ENCODE data around the gene ACVR1.
A peak's percentile ranks its signal among the peaks of the same experiment; 100 is the strongest.

The ACVR1 gene

GRCh38 chr2:157760949-157761348 is 115.2 kb downstream of the ACVR1 start:
- Histone ChIP-seq H3K4ac (ENCODE audit: low read depth, low read length) (no peak overlapping the region), H3K79me1 (ENCODE audit: low read length) (no peaks in the 10 kb centered on the region), H3K23ac (ENCODE audit: low read length) (no peak overlapping the region), H3K18ac (ENCODE audit: low read length) (no peak overlapping the region), H3K79me2 (ENCODE audit: control insufficient read depth, insufficient read depth, low read length, poor library complexity) (no peaks in the 10 kb centered on the region), H2BK5ac (ENCODE audit: low read depth, low read length, poor library complexity) (no peak overlapping the region), H3K36me3 (ENCODE audit: control insufficient read depth in 1 of 2, insufficient read depth in 2 of 2, low read length in 2 of 2) (peaks cover 4 to 11% of the 10 kb centered on the region in 2 experiments), H2BK120ac (ENCODE audit: insufficient read depth, low read length, poor library complexity) (no peak overlapping the region), H3K9me3 (ENCODE audit: insufficient read depth, low read depth, low read length) (no peaks in the 10 kb centered on the region), H3K27me3 (ENCODE audit: insufficient read depth, low read length) (no peaks in the 10 kb centered on the region), H3K9ac (ENCODE audit: low read length) (peak overlapping the region; percentile 38), H3K4me1 (ENCODE audit: control insufficient read depth in 1 of 2, insufficient read depth in 2 of 2, low read length in 2 of 2) (peaks cover 0 to 4% of the 10 kb centered on the region in 2 experiments), H3K4me3 (ENCODE audit: low read depth, low read length) (no peak overlapping the region), H4K91ac (ENCODE audit: low read depth, low read length) (no peak overlapping the region), H2AFZ (ENCODE audit: insufficient read depth, low read length, poor library complexity) (no peak overlapping the region), H3K4me2 (ENCODE audit: low read length) (no peak overlapping the region), H3K27ac (ENCODE audit: low read depth, low read length) (peak overlapping the region; percentile 37), H2BK12ac (ENCODE audit: low read length) (no peak overlapping the region), H3K14ac (ENCODE audit: low read length) (no peak overlapping the region), H2AK5ac (ENCODE audit: low read length) (no peak overlapping the region), H4K8ac (ENCODE audit: low read depth, low read length) (no peak overlapping the region), H4K12ac (ENCODE audit: low read depth, low read length) (no peak overlapping the region)
- WGBS (ENCODE audit: extremely low coverage, insufficient coverage, insufficient read length) = no CpG with 5 or more reads among the region's 5 CpGs
- no peak for DNase-seq

GRCh38 chr2:157759855-157760254 is 116.3 kb downstream of the ACVR1 start:
- H3K27me3 ChIP-seq (ENCODE audit: insufficient read depth, low read length) = no peaks in the 10 kb centered on the region
- no peak overlapping the region for H3K27ac ChIP-seq (ENCODE audit: low read depth, low read length)
- H3K14ac ChIP-seq (ENCODE audit: low read length) = no peak overlapping the region
- no peak overlapping the region for H3K18ac ChIP-seq (ENCODE audit: low read length)
- DNase-seq = no peak
- peaks cover 4 to 9% of the 10 kb centered on the region in 2 experiments for H3K36me3 ChIP-seq (ENCODE audit: control insufficient read depth in 1 of 2, insufficient read depth in 2 of 2, low read length in 2 of 2)
- H3K4ac ChIP-seq (ENCODE audit: low read depth, low read length) = no peak overlapping the region
- no peaks in the 10 kb centered on the region for H3K79me1 ChIP-seq (ENCODE audit: low read length)
- H3K4me3 ChIP-seq (ENCODE audit: low read depth, low read length) = no peak overlapping the region
- no peak overlapping the region for H2BK12ac ChIP-seq (ENCODE audit: low read length)
- no peak overlapping the region for H2AFZ ChIP-seq (ENCODE audit: insufficient read depth, low read length, poor library complexity)
- no peak overlapping the region for H2BK5ac ChIP-seq (ENCODE audit: low read depth, low read length, poor library complexity)
- H2BK120ac ChIP-seq (ENCODE audit: insufficient read depth, low read length, poor library complexity) = no peak overlapping the region
- no peaks in the 10 kb centered on the region for H3K9me3 ChIP-seq (ENCODE audit: insufficient read depth, low read depth, low read length)
- H4K12ac ChIP-seq (ENCODE audit: low read depth, low read length) = no peak overlapping the region
- no peak overlapping the region for H3K23ac ChIP-seq (ENCODE audit: low read length)
- peaks cover 0 to 4% of the 10 kb centered on the region in 2 experiments for H3K4me1 ChIP-seq (ENCODE audit: control insufficient read depth in 1 of 2, insufficient read depth in 2 of 2, low read length in 2 of 2)
- H3K79me2 ChIP-seq (ENCODE audit: control insufficient read depth, insufficient read depth, low read length, poor library complexity) = no peaks in the 10 kb centered on the region
- H3K9ac ChIP-seq (ENCODE audit: low read length) = no peak overlapping the region
- no peak overlapping the region for H4K91ac ChIP-seq (ENCODE audit: low read depth, low read length)
- no peak overlapping the region for H2AK5ac ChIP-seq (ENCODE audit: low read length)
- no peak overlapping the region for H3K4me2 ChIP-seq (ENCODE audit: low read length)
- H4K8ac ChIP-seq (ENCODE audit: low read depth, low read length) = no peak overlapping the region

- WGBS (ENCODE audit: extremely low coverage, insufficient coverage, insufficient read length) = no CpG with 5 or more reads among the region's 2 CpGs
These were observed 117.5 kb downstream of the ACVR1 start for GRCh38 chr2:157758586-157758985.

GRCh38 chr2:157757500-157757899 is 118.6 kb downstream of the ACVR1 start:
- Histone ChIP-seq H4K12ac (ENCODE audit: low read depth, low read length) (no peak overlapping the region), H4K91ac (ENCODE audit: low read depth, low read length) (no peak overlapping the region), H3K14ac (ENCODE audit: low read length) (no peak overlapping the region), H3K4me1 (ENCODE audit: control insufficient read depth in 1 of 2, insufficient read depth in 2 of 2, low read length in 2 of 2) (peaks cover 0 to 4% of the 10 kb centered on the region in 2 experiments), H3K79me1 (ENCODE audit: low read length) (no peaks in the 10 kb centered on the region), H4K8ac (ENCODE audit: low read depth, low read length) (no peak overlapping the region), H3K4ac (ENCODE audit: low read depth, low read length) (no peak overlapping the region), H3K79me2 (ENCODE audit: control insufficient read depth, insufficient read depth, low read length, poor library complexity) (no peaks in the 10 kb centered on the region), H3K4me3 (ENCODE audit: low read depth, low read length) (no peak overlapping the region), H3K23ac (ENCODE audit: low read length) (no peak overlapping the region), H3K27me3 (ENCODE audit: insufficient read depth, low read length) (no peaks in the 10 kb centered on the region), H3K18ac (ENCODE audit: low read length) (no peak overlapping the region), H2BK120ac (ENCODE audit: insufficient read depth, low read length, poor library complexity) (no peak overlapping the region), H3K36me3 (ENCODE audit: control insufficient read depth in 1 of 2, insufficient read depth in 2 of 2, low read length in 2 of 2) (peaks cover 0 to 3% of the 10 kb centered on the region in 2 experiments), H2BK5ac (ENCODE audit: low read depth, low read length, poor library complexity) (no peak overlapping the region), H2BK12ac (ENCODE audit: low read length) (no peak overlapping the region), H3K4me2 (ENCODE audit: low read length) (no peak overlapping the region), H2AFZ (ENCODE audit: insufficient read depth, low read length, poor library complexity) (no peak overlapping the region), H3K27ac (ENCODE audit: low read depth, low read length) (no peak overlapping the region), H2AK5ac (ENCODE audit: low read length) (no peak overlapping the region), H3K9ac (ENCODE audit: low read length) (no peak overlapping the region), H3K9me3 (ENCODE audit: insufficient read depth, low read depth, low read length) (no peaks in the 10 kb centered on the region)
- no peak for DNase-seq
- no CpG with 5 or more reads among the region's 1 CpG for WGBS (ENCODE audit: extremely low coverage, insufficient coverage, insufficient read length)

More at GRCh38 chr2:157758586-157758985, 117.5 kb downstream of the ACVR1 start:
- H4K12ac ChIP-seq (ENCODE audit: low read depth, low read length) = no peak overlapping the region
- H3K79me1 ChIP-seq (ENCODE audit: low read length) = no peaks in the 10 kb centered on the region
- peaks cover 1 to 6% of the 10 kb centered on the region in 2 experiments for H3K36me3 ChIP-seq (ENCODE audit: control insufficient read depth in 1 of 2, insufficient read depth in 2 of 2, low read length in 2 of 2)
- no peaks in the 10 kb centered on the region for H3K9me3 ChIP-seq (ENCODE audit: insufficient read depth, low read depth, low read length)
- H3K79me2 ChIP-seq (ENCODE audit: control insufficient read depth, insufficient read depth, low read length, poor library complexity) = no peaks in the 10 kb centered on the region
- no peak overlapping the region for H2BK5ac ChIP-seq (ENCODE audit: low read depth, low read length, poor library complexity)
- no peak overlapping the region for H3K23ac ChIP-seq (ENCODE audit: low read length)
- no peak overlapping the region for H4K91ac ChIP-seq (ENCODE audit: low read depth, low read length)
- H2BK120ac ChIP-seq (ENCODE audit: insufficient read depth, low read length, poor library complexity) = no peak overlapping the region
- H4K8ac ChIP-seq (ENCODE audit: low read depth, low read length) = no peak overlapping the region
- H2AK5ac ChIP-seq (ENCODE audit: low read length) = no peak overlapping the region
- no peak overlapping the region for H3K9ac ChIP-seq (ENCODE audit: low read length)
- no peak overlapping the region for H2AFZ ChIP-seq (ENCODE audit: insufficient read depth, low read length, poor library complexity)
- H3K4ac ChIP-seq (ENCODE audit: low read depth, low read length) = no peak overlapping the region
- H3K18ac ChIP-seq (ENCODE audit: low read length) = no peak overlapping the region
- H3K4me1 ChIP-seq (ENCODE audit: control insufficient read depth in 1 of 2, insufficient read depth in 2 of 2, low read length in 2 of 2) = peaks cover 0 to 4% of the 10 kb centered on the region in 2 experiments
- H3K14ac ChIP-seq (ENCODE audit: low read length) = no peak overlapping the region
- no peak overlapping the region for H3K4me2 ChIP-seq (ENCODE audit: low read length)
- H3K4me3 ChIP-seq (ENCODE audit: low read depth, low read length) = no peak overlapping the region
- H3K27ac ChIP-seq (ENCODE audit: low read depth, low read length) = no peak overlapping the region
- DNase-seq = no peak
- no peak overlapping the region for H2BK12ac ChIP-seq (ENCODE audit: low read length)
- H3K27me3 ChIP-seq (ENCODE audit: insufficient read depth, low read length) = no peaks in the 10 kb centered on the region
